IPS-18a (cell line): ENCODE measurements around the gene PA2G4.

ENCODE experiments used
- H3K27ac ChIP-seq: one replicate; pipeline ENCODE4 v1.5.1; 2013; ENCODE audit warnings: low read length
- H3K27me3 ChIP-seq: one replicate; pipeline ENCODE4 v1.6.1; 2013; ENCODE audit warnings: mild to moderate bottlenecking, low read length; ENCODE audit not compliant: control insufficient read depth, insufficient read depth
- H3K36me3 ChIP-seq: one replicate; pipeline ENCODE4 v1.6.1; 2013; ENCODE audit warnings: low read depth, low read length; ENCODE audit not compliant: control insufficient read depth
- H3K4me1 ChIP-seq: one replicate; pipeline ENCODE4 v1.6.1; 2013; ENCODE audit warnings: low read depth, low read length; ENCODE audit not compliant: control insufficient read depth
- H3K4me3 ChIP-seq: one replicate; pipeline ENCODE4 v1.5.1; 2013; ENCODE audit warnings: low read length
- H3K9ac ChIP-seq: one replicate; pipeline ENCODE4 v1.6.1; 2013; ENCODE audit warnings: mild to moderate bottlenecking, low read length, moderate library complexity
- H3K9me3 ChIP-seq: one replicate; pipeline ENCODE4 v1.6.1; 2013; ENCODE audit warnings: low read depth, low read length; ENCODE audit not compliant: control insufficient read depth

PA2G4 gene

GRCh38 chr12:56128670-56129205 lies 24.4 kb downstream of the PA2G4 start:
- Histone ChIP-seq H3K27ac (no peak overlapping the region), H3K4me3 (peak overlapping the region; percentile 82), H3K4me1 (peaks cover 18% of the 10 kb centered on the region), H3K9me3 (no peaks in the 10 kb centered on the region), H3K9ac (peak overlapping the region; percentile 84), H3K36me3 (peaks cover 29% of the 10 kb centered on the region), H3K27me3 (no peaks in the 10 kb centered on the region)

- peaks cover 18% of the 10 kb centered on the region for H3K4me1 ChIP-seq
- H3K36me3 ChIP-seq = peaks cover 35% of the 10 kb centered on the region
- H3K9ac ChIP-seq = peak overlapping the region; percentile 84
- no peaks in the 10 kb centered on the region for H3K27me3 ChIP-seq
- peak overlapping the region; percentile 82 for H3K4me3 ChIP-seq
- H3K9me3 ChIP-seq = no peaks in the 10 kb centered on the region
- H3K27ac ChIP-seq = no peak overlapping the region
Observed at GRCh38 chr12:56129206-56129941, 25.0 kb downstream of the PA2G4 start.

GRCh38 chr12:56129942-56130495 lies 25.7 kb downstream of the PA2G4 start:
- Histone ChIP-seq H3K4me1 (peaks cover 18% of the 10 kb centered on the region), H3K4me3 (peak overlapping the region; percentile 82), H3K27me3 (no peaks in the 10 kb centered on the region), H3K9ac (no peak overlapping the region), H3K27ac (no peak overlapping the region), H3K36me3 (peaks cover 35% of the 10 kb centered on the region), H3K9me3 (no peaks in the 10 kb centered on the region)

- Histone ChIP-seq H3K36me3 (peaks cover 35% of the 10 kb centered on the region), H3K4me3 (no peak overlapping the region), H3K4me1 (peaks cover 18% of the 10 kb centered on the region), H3K27me3 (no peaks in the 10 kb centered on the region), H3K9ac (no peak overlapping the region), H3K27ac (no peak overlapping the region), H3K9me3 (no peaks in the 10 kb centered on the region)
Observed at GRCh38 chr12:56130876-56131275, 26.5 kb downstream of the PA2G4 start.

GRCh38 chr12:56134897-56135296 lies 30.5 kb downstream of the PA2G4 start:
- H3K27ac ChIP-seq = no peak overlapping the region
- no peak overlapping the region for H3K4me3 ChIP-seq
- H3K27me3 ChIP-seq = no peaks in the 10 kb centered on the region
- H3K9ac ChIP-seq = no peak overlapping the region
- no peaks in the 10 kb centered on the region for H3K4me1 ChIP-seq
- no peaks in the 10 kb centered on the region for H3K9me3 ChIP-seq
- peaks cover 70% of the 10 kb centered on the region for H3K36me3 ChIP-seq

- Histone ChIP-seq H3K9me3 (no peaks in the 10 kb centered on the region), H3K4me3 (no peak overlapping the region), H3K27ac (no peak overlapping the region), H3K36me3 (peaks cover 69% of the 10 kb centered on the region), H3K9ac (no peak overlapping the region), H3K27me3 (no peaks in the 10 kb centered on the region), H3K4me1 (no peaks in the 10 kb centered on the region)
Observed at GRCh38 chr12:56137853-56138571, 33.7 kb downstream of the PA2G4 start.

GRCh38 chr12:56141946-56142784 lies 37.8 kb downstream of the PA2G4 start:
- H3K4me1 ChIP-seq = no peaks in the 10 kb centered on the region
- no peak overlapping the region for H3K27ac ChIP-seq
- H3K27me3 ChIP-seq = no peaks in the 10 kb centered on the region
- no peak overlapping the region for H3K4me3 ChIP-seq
- no peak overlapping the region for H3K9ac ChIP-seq
- H3K9me3 ChIP-seq = no peaks in the 10 kb centered on the region
- H3K36me3 ChIP-seq = peaks cover 63% of the 10 kb centered on the region

GRCh38 chr12:56143217-56143616 lies 38.9 kb downstream of the PA2G4 start:
- Histone ChIP-seq H3K9ac (no peak overlapping the region), H3K4me3 (no peak overlapping the region), H3K9me3 (no peaks in the 10 kb centered on the region), H3K27ac (no peak overlapping the region), H3K36me3 (peaks cover 52% of the 10 kb centered on the region), H3K27me3 (no peaks in the 10 kb centered on the region), H3K4me1 (no peaks in the 10 kb centered on the region)

GRCh38 chr12:56143870-56144269 lies 39.5 kb downstream of the PA2G4 start:
- no peak overlapping the region for H3K4me3 ChIP-seq
- H3K27me3 ChIP-seq = no peaks in the 10 kb centered on the region

GRCh38 chr12:56145217-56145616 lies 40.9 kb downstream of the PA2G4 start:
- Histone ChIP-seq H3K9ac (no peak overlapping the region), H3K4me1 (no peaks in the 10 kb centered on the region), H3K27me3 (no peaks in the 10 kb centered on the region), H3K9me3 (no peaks in the 10 kb centered on the region), H3K27ac (no peak overlapping the region), H3K36me3 (peaks cover 36% of the 10 kb centered on the region), H3K4me3 (no peak overlapping the region)

More at GRCh38 chr12:56143870-56144269, 39.5 kb downstream of the PA2G4 start:
- Histone ChIP-seq H3K9ac (no peak overlapping the region), H3K9me3 (no peaks in the 10 kb centered on the region), H3K27ac (no peak overlapping the region), H3K36me3 (peaks cover 46% of the 10 kb centered on the region), H3K4me1 (no peaks in the 10 kb centered on the region)
